Activated T-helper 1 cell treated with anti-CD3 and anti-CD28 coated beads, Interleukin-2, amount 50 U/mL, for 16 hours (primary cell): ENCODE measurements around the gene CYP2B6.
"Not testable (repeated sequence)": the region's sequence is repeated elsewhere in the genome, so short reads cannot be mapped to it uniquely, and the experiment has no call there.

Source experiments
- DNase-seq, 2 donors: peaks; one replicate each; pipeline ENCODE4 v3.0.0-alpha.2; 2020; ENCODE audit warnings: low read depth in 1 of 2, low spot score in 1 of 2

Gene CYP2B6

GRCh38 chr19:40980743-40981442 lies 10.2 kb upstream of the CYP2B6 start:
- DNase-seq, result not testable (repeated sequence)

- DNase-seq, result no peak
Measured at GRCh38 chr19:40981591-40981990, 9.5 kb upstream of the CYP2B6 start.

- no peak for DNase-seq
Measured at GRCh38 chr19:40982594-40983101, 8.4 kb upstream of the CYP2B6 start.

- no peak for DNase-seq
Measured at GRCh38 chr19:40989453-40989852, 1.6 kb upstream of the CYP2B6 start.

- DNase-seq, result no peak
Measured at GRCh38 chr19:40995355-40995754, 4.3 kb downstream of the CYP2B6 start.

- DNase-seq, result not testable (repeated sequence)
Measured at GRCh38 chr19:40999018-40999417, 7.9 kb downstream of the CYP2B6 start.

GRCh38 chr19:41000310-41000737 lies 9.2 kb downstream of the CYP2B6 start:
- no peak for DNase-seq

GRCh38 chr19:41001243-41001971 lies 10.3 kb downstream of the CYP2B6 start:
- DNase-seq, result no peak

- not testable (repeated sequence) for DNase-seq
Measured at GRCh38 chr19:41003656-41004055, 12.6 kb downstream of the CYP2B6 start.

- no peak for DNase-seq
Measured at GRCh38 chr19:41009700-41010235, 18.7 kb downstream of the CYP2B6 start.

GRCh38 chr19:41013359-41013758 lies 22.3 kb downstream of the CYP2B6 start:
- DNase-seq, result no peak

GRCh38 chr19:41014643-41015042 lies 23.6 kb downstream of the CYP2B6 start:
- no peak for DNase-seq

- DNase-seq, result no peak
Measured at GRCh38 chr19:41016488-41017071, 25.5 kb downstream of the CYP2B6 start.

GRCh38 chr19:41018736-41019290 lies 27.7 kb downstream of the CYP2B6 start:
- DNase-seq, result no peak

- DNase-seq, result no peak
Measured at GRCh38 chr19:41019346-41019745, 28.3 kb downstream of the CYP2B6 start.

- DNase-seq, result no peak
Measured at GRCh38 chr19:41023193-41023592, 32.1 kb downstream of the CYP2B6 start.

GRCh38 chr19:41025411-41025810 lies 34.3 kb downstream of the CYP2B6 start:
- no peak for DNase-seq

- DNase-seq, result no peak
Measured at GRCh38 chr19:41025871-41026270, 34.8 kb downstream of the CYP2B6 start.

GRCh38 chr19:41027273-41027967 lies 36.3 kb downstream of the CYP2B6 start:
- no peak for DNase-seq

GRCh38 chr19:41029524-41030432 lies 38.7 kb downstream of the CYP2B6 start:
- no peak for DNase-seq
